Measurements from ENCODE around the gene FBN1. TPM values are rescaled to one million over a fixed set of nuclear protein-coding genes. Genes with fewer than 3 reads are reported as not detected.

Gene FBN1
- total and polyA plus RNA-seq, 4 experiments from 2014 or later = 0.20 to 0.22 TPM; not detected in 2

GRCh38 chr15:48528921-48529320 is 116.6 kb downstream of the FBN1 start:
- no peaks in the 10 kb centered on the region for H3K36me3 ChIP-seq (ENCODE audit: insufficient read depth, low read length)
- H3K4me3 ChIP-seq (ENCODE audit: low read length in 2 of 2) = no peak overlapping the region
- H3K4me1 ChIP-seq (ENCODE audit: insufficient read depth, low read length) = no peaks in the 10 kb centered on the region
- no peaks in the 10 kb centered on the region for H3K27me3 ChIP-seq (ENCODE audit: insufficient read depth, low read length)
- Mint-ChIP-seq H3K27me3 (no peaks in the 10 kb centered on the region), H3K9me3 (no peaks in the 10 kb centered on the region), H3K36me3 (no peaks in the 10 kb centered on the region), H3K27ac (peak overlapping the region in 1 of 7 donors; percentile 30), H3K4me1 (no peaks in the 10 kb centered on the region), H3K4me3 (no peak overlapping the region)
- ChIA-PET CTCF (ENCODE audit: partially characterized antibody) (no interaction called here), POLR2A (ENCODE audit: partially characterized antibody) (no interaction called here)
- no peak for DNase-seq
- no peaks in the 10 kb centered on the region for H3K9me3 ChIP-seq (ENCODE audit: control insufficient read depth in 1 of 2, low read length in 2 of 2)
- intact Hi-C loops (cut with micrococcal nuclease) = no loop called here
- H3K27ac ChIP-seq (ENCODE audit: low read depth, low read length) = no peak overlapping the region

- no peak for DNase-seq
- ChIA-PET CTCF (ENCODE audit: partially characterized antibody) (no interaction called here), POLR2A (ENCODE audit: partially characterized antibody) (no interaction called here)
- no peak overlapping the region for H3K4me3 Mint-ChIP-seq
- H3K27me3 Mint-ChIP-seq = no peaks in the 10 kb centered on the region
- no peak overlapping the region for H3K27ac Mint-ChIP-seq
- no peaks in the 10 kb centered on the region for H3K36me3 Mint-ChIP-seq
- no peaks in the 10 kb centered on the region for H3K9me3 Mint-ChIP-seq
- Histone ChIP-seq H3K4me3 (ENCODE audit: low read length in 2 of 2) (no peak overlapping the region), H3K36me3 (ENCODE audit: insufficient read depth, low read length) (no peaks in the 10 kb centered on the region), H3K9me3 (ENCODE audit: control insufficient read depth in 1 of 2, low read length in 2 of 2) (no peaks in the 10 kb centered on the region), H3K27me3 (ENCODE audit: insufficient read depth, low read length) (no peaks in the 10 kb centered on the region), H3K27ac (ENCODE audit: low read depth, low read length) (no peak overlapping the region), H3K4me1 (ENCODE audit: insufficient read depth, low read length) (no peaks in the 10 kb centered on the region)
- intact Hi-C loops (cut with micrococcal nuclease) = no loop called here
- no peaks in the 10 kb centered on the region for H3K4me1 Mint-ChIP-seq
Observed at GRCh38 chr15:48527517-48527916, 118.0 kb downstream of the FBN1 start.

DNA sequence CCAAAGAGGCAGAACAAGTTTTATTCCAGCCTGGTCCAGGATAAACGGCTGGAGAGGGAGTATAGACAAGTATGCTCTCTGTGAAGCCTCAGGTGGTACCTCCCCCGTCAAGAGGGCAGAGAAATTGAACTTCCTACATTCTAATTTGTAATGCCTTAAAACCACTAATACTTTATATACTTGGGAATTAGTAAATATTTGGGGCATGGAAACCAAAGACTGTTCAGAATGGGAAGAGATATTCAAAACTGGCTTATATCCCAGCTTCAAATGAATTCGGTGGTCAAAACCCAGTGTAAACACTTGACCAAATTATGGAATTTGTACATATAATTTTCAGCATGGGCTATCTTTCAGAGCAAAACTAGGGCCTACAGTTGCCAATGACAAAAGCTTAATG is 122.6 kb downstream of the FBN1 start:
- H3K27ac Mint-ChIP-seq = no peak overlapping the region
- Histone ChIP-seq H3K9me3 (ENCODE audit: control insufficient read depth in 1 of 2, low read length in 2 of 2) (no peaks in the 10 kb centered on the region), H3K27ac (ENCODE audit: low read depth, low read length) (no peak overlapping the region), H3K27me3 (ENCODE audit: insufficient read depth, low read length) (no peaks in the 10 kb centered on the region), H3K4me1 (ENCODE audit: insufficient read depth, low read length) (no peaks in the 10 kb centered on the region), H3K36me3 (ENCODE audit: insufficient read depth, low read length) (no peaks in the 10 kb centered on the region), H3K4me3 (ENCODE audit: low read length in 2 of 2) (no peak overlapping the region)
- no peaks in the 10 kb centered on the region for H3K9me3 Mint-ChIP-seq
- H3K4me1 Mint-ChIP-seq = no peaks in the 10 kb centered on the region
- DNase-seq = no peak
- H3K36me3 Mint-ChIP-seq = no peaks in the 10 kb centered on the region
- intact Hi-C loops (cut with micrococcal nuclease) = no loop called here
- POLR2A ChIA-PET (ENCODE audit: partially characterized antibody) = no interaction called here
- CTCF ChIA-PET (ENCODE audit: partially characterized antibody) = no interaction called here
- H3K4me3 Mint-ChIP-seq = no peak overlapping the region
- H3K27me3 Mint-ChIP-seq = peaks cover 0 to 2% of the 10 kb centered on the region in 2 donors

- H3K4me3 Mint-ChIP-seq = no peak overlapping the region
- no peak for DNase-seq
- ChIA-PET POLR2A (ENCODE audit: partially characterized antibody) (no interaction called here), CTCF (ENCODE audit: partially characterized antibody) (no interaction called here)
- intact Hi-C loops (cut with micrococcal nuclease) = no loop called here
- H3K9me3 Mint-ChIP-seq = no peaks in the 10 kb centered on the region
- no peaks in the 10 kb centered on the region for H3K9me3 ChIP-seq (ENCODE audit: control insufficient read depth in 1 of 2, low read length in 2 of 2)
- H3K27me3 ChIP-seq (ENCODE audit: insufficient read depth, low read length) = no peaks in the 10 kb centered on the region
- no peaks in the 10 kb centered on the region for H3K4me1 Mint-ChIP-seq
- H3K27ac ChIP-seq (ENCODE audit: low read depth, low read length) = no peak overlapping the region
- H3K27ac Mint-ChIP-seq = no peak overlapping the region
- H3K4me1 ChIP-seq (ENCODE audit: insufficient read depth, low read length) = no peaks in the 10 kb centered on the region
- H3K4me3 ChIP-seq (ENCODE audit: low read length in 2 of 2) = no peak overlapping the region
- H3K36me3 Mint-ChIP-seq = no peaks in the 10 kb centered on the region
- H3K36me3 ChIP-seq (ENCODE audit: insufficient read depth, low read length) = no peaks in the 10 kb centered on the region
- peaks cover under 1 to 2% of the 10 kb centered on the region in 2 donors for H3K27me3 Mint-ChIP-seq
Observed at GRCh38 chr15:48522123-48522522, 123.4 kb downstream of the FBN1 start.

DNA sequence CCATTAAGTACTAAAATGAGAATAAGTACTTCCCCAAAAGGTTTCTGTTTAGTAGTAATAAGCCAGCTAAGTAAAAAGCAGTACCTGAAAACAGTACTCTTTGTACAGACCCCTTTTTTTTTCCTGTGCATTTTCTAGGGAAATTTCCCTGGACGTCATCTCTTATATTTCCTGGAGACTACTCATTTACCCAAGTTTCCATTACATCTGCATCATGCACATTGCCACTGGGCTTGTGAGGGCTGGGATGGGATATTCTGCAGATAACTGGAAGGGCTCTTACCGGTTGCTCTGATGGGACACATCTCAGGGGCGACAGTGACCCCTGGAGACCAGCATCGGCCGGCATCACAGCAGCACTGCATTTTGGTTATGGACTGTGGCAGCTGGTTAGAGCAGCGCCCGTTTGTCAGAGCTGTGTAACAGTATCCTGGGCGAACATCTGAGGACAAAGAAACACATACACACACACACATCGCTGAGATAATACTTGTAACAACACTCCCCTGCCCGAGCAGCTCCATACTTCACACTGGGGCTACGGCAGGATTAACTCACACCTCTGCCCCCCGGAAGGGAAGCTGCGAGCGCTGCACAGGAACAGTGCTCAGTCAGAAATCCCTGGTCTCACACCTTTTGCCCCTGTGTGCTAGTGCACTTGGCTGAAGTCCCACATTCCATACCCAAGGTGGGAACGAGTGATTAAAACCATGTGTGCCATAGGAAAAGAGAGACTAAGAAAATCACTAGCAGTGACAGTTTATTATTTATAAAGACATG is 124.9 kb downstream of the FBN1 start:
- H3K4me3 ChIP-seq (ENCODE audit: low read length in 2 of 2) = no peak overlapping the region
- H3K27me3 Mint-ChIP-seq = peaks cover 2 to 4% of the 10 kb centered on the region in 2 donors
- H3K9me3 Mint-ChIP-seq = peaks cover 0 to 2% (median 0%) of the 10 kb centered on the region in 8 donors
- no peaks in the 10 kb centered on the region for H3K9me3 ChIP-seq (ENCODE audit: control insufficient read depth in 1 of 2, low read length in 2 of 2)
- POLR2A ChIA-PET (ENCODE audit: partially characterized antibody) = no interaction called here
- CTCF ChIA-PET (ENCODE audit: partially characterized antibody) = no interaction called here
- H3K4me1 Mint-ChIP-seq = no peaks in the 10 kb centered on the region
- H3K36me3 ChIP-seq (ENCODE audit: insufficient read depth, low read length) = no peaks in the 10 kb centered on the region
- no peak overlapping the region for H3K27ac ChIP-seq (ENCODE audit: low read depth, low read length)
- H3K27me3 ChIP-seq (ENCODE audit: insufficient read depth, low read length) = no peaks in the 10 kb centered on the region
- no peaks in the 10 kb centered on the region for H3K36me3 Mint-ChIP-seq
- no peak for DNase-seq
- intact Hi-C loops (cut with micrococcal nuclease) = no loop called here
- H3K4me1 ChIP-seq (ENCODE audit: insufficient read depth, low read length) = no peaks in the 10 kb centered on the region
- H3K27ac Mint-ChIP-seq = no peak overlapping the region
- H3K4me3 Mint-ChIP-seq = peak overlapping the region in 1 of 8 donors; percentile 31

- no peaks in the 10 kb centered on the region for H3K4me1 ChIP-seq (ENCODE audit: insufficient read depth, low read length)
- H3K27ac Mint-ChIP-seq = no peak overlapping the region
- H3K9me3 ChIP-seq (ENCODE audit: control insufficient read depth in 1 of 2, low read length in 2 of 2) = no peaks in the 10 kb centered on the region
- H3K4me3 Mint-ChIP-seq = no peak overlapping the region
- H3K27me3 Mint-ChIP-seq = peaks cover 2 to 8% of the 10 kb centered on the region in 2 donors
- intact Hi-C loops (cut with micrococcal nuclease) = no loop called here
- H3K27me3 ChIP-seq (ENCODE audit: insufficient read depth, low read length) = no peaks in the 10 kb centered on the region
- H3K9me3 Mint-ChIP-seq = peaks cover 0 to 2% (median 0%) of the 10 kb centered on the region in 8 donors
- H3K4me1 Mint-ChIP-seq = no peaks in the 10 kb centered on the region
- H3K36me3 ChIP-seq (ENCODE audit: insufficient read depth, low read length) = no peaks in the 10 kb centered on the region
- CTCF ChIA-PET (ENCODE audit: partially characterized antibody) = no interaction called here
- POLR2A ChIA-PET (ENCODE audit: partially characterized antibody) = no interaction called here
- H3K36me3 Mint-ChIP-seq = no peaks in the 10 kb centered on the region
- no peak overlapping the region for H3K4me3 ChIP-seq (ENCODE audit: low read length in 2 of 2)
- no peak for DNase-seq
- H3K27ac ChIP-seq (ENCODE audit: low read depth, low read length) = no peak overlapping the region
Observed at GRCh38 chr15:48516121-48516520, 129.4 kb downstream of the FBN1 start.

GRCh38 chr15:48515500-48515899 is 130.0 kb downstream of the FBN1 start:
- no peak overlapping the region for H3K4me3 ChIP-seq (ENCODE audit: low read length in 2 of 2)
- Mint-ChIP-seq H3K4me1 (no peaks in the 10 kb centered on the region), H3K36me3 (no peaks in the 10 kb centered on the region), H3K27me3 (peaks cover 2 to 8% of the 10 kb centered on the region in 2 donors), H3K27ac (no peak overlapping the region), H3K9me3 (peaks cover 0 to 2% (median 0%) of the 10 kb centered on the region in 8 donors), H3K4me3 (no peak overlapping the region)
- no peak overlapping the region for H3K27ac ChIP-seq (ENCODE audit: low read depth, low read length)
- intact Hi-C loops (cut with micrococcal nuclease) = no loop called here
- H3K4me1 ChIP-seq (ENCODE audit: insufficient read depth, low read length) = no peaks in the 10 kb centered on the region
- ChIA-PET CTCF (ENCODE audit: partially characterized antibody) (no interaction called here), POLR2A (ENCODE audit: partially characterized antibody) (no interaction called here)
- no peak for DNase-seq
- H3K9me3 ChIP-seq (ENCODE audit: control insufficient read depth in 1 of 2, low read length in 2 of 2) = no peaks in the 10 kb centered on the region
- no peaks in the 10 kb centered on the region for H3K36me3 ChIP-seq (ENCODE audit: insufficient read depth, low read length)
- no peaks in the 10 kb centered on the region for H3K27me3 ChIP-seq (ENCODE audit: insufficient read depth, low read length)

Measured in CD4-positive, alpha-beta memory T cell (primary cell).